PC-9 (cell line): Measurements from ENCODE around the gene ACP3. TPM values are rescaled to one million over a fixed set of nuclear protein-coding genes. Genes with fewer than 3 reads are reported as not detected.

ENCODE experiments used
- BruUV-seq: library from RNA; stranded (reverse); fragments of 400-500 nt; replicated peaks from 2 replicates; lab custom pipeline; 2021; lab: Mats Ljungman, UMichigan
- CTCF ChIA-PET: fragments of 300-600 bp; sonication (Branson Sonifier 250); formaldehyde crosslinking; loops from one replicate; lab custom pipeline; 2022; ENCODE audit warnings: antibody characterized with exemption; lab: Charles Lee
- POLR2A ChIA-PET: fragments of 300-600 bp; sonication (Branson Sonifier 250); formaldehyde crosslinking; loops from one replicate; lab custom pipeline; 2022; ENCODE audit warnings: antibody characterized with exemption; ENCODE audit not compliant: unreplicated experiment; lab: Charles Lee
- DNase-seq, 2 experiments: peaks; one replicate each; pipeline versions ENCODE4 v3.0.0 to v3.0.0-alpha.2; 2015 to 2022; ENCODE audit warnings: mixed read lengths in 1 of 2
- H2AFZ ChIP-seq: fragments of 200-600 bp; sonication (generic); 2 replicates; pipeline ENCODE4 v1.8.1; 2017; ENCODE audit warnings: antibody characterized with exemption
- H3F3A ChIP-seq: fragments of 200-600 bp; sonication (generic); 2 replicates; pipeline ENCODE4 v1.8.1; 2017; ENCODE audit warnings: antibody characterized with exemption, mild to moderate bottlenecking, low read depth; ENCODE audit not compliant: insufficient read depth
- H3K27ac ChIP-seq: fragments of 200-600 bp; sonication (generic); 2 replicates; pipeline ENCODE4 v1.6.1; 2016; ENCODE audit warnings: mixed run types
- H3K27me3 ChIP-seq: fragments of 200-600 bp; sonication (generic); 2 replicates; pipeline ENCODE4 v1.6.1; 2016; ENCODE audit warnings: low read depth, mixed run types; ENCODE audit not compliant: insufficient read depth
- H3K36me3 ChIP-seq: fragments of 200-600 bp; sonication (generic); 2 replicates; pipeline ENCODE4 v1.6.1; 2016; ENCODE audit warnings: low read depth, mixed run types
- H3K4me1 ChIP-seq: fragments of 200-600 bp; sonication (generic); replicated peaks from 2 replicates; pipeline ENCODE4 v1.6.1; 2016; ENCODE audit warnings: mixed run types; ENCODE audit not compliant: insufficient read depth
- H3K4me2 ChIP-seq: fragments of 200-600 bp; sonication (generic); 2 replicates; pipeline ENCODE4 v1.6.1; 2017; ENCODE audit warnings: mixed run types
- H3K4me3 ChIP-seq: fragments of 200-600 bp; sonication (generic); 2 replicates; pipeline ENCODE4 v1.6.1; 2016; ENCODE audit warnings: mixed run types
- H3K79me2 ChIP-seq: fragments of 200-600 bp; sonication (generic); 2 replicates; pipeline ENCODE4 v1.6.1; 2017; ENCODE audit warnings: low read depth, mixed run types
- H3K9me2 ChIP-seq: fragments of 200-600 bp; sonication (generic); 2 replicates; pipeline ENCODE4 v1.8.1; 2017; ENCODE audit warnings: mild to moderate bottlenecking; ENCODE audit not compliant: insufficient read depth
- H3K9me3 ChIP-seq: fragments of 200-600 bp; sonication (generic); 2 replicates; pipeline ENCODE4 v1.8.1; 2016; ENCODE audit warnings: low read depth; ENCODE audit not compliant: insufficient read depth
- H4K20me1 ChIP-seq: fragments of 200-600 bp; sonication (generic); 2 replicates; pipeline ENCODE4 v1.8.1; 2017; ENCODE audit not compliant: insufficient read depth
- CTCF ChIP-seq: fragments of 200-600 bp; sonication (generic); conservative IDR thresholded peaks from 2 replicates; pipeline ENCODE4 v1.6.1; 2017; ENCODE audit warnings: mixed run types, antibody characterized with exemption, mild to moderate bottlenecking, moderate library complexity
- EZH2 ChIP-seq: fragments of 200-600 bp; sonication (generic); IDR thresholded peaks from 2 replicates; pipeline ENCODE4 v1.8.0; 2017; ENCODE audit warnings: antibody characterized with exemption, low read depth
- intact Hi-C: fragments of 100-400 bp; cut with micrococcal nuclease; formaldehyde crosslinking; loops from one replicate; pipeline ENCODE4 v1.10.0; 2022; ENCODE audit not compliant: unreplicated experiment
- total RNA-seq: library from RNA; stranded (reverse); gene quantifications from 2 replicates; pipeline ENCODE4 v1.2.3, GENCODE V29; 2021

Gene ACP3
- total RNA-seq, 1 experiment from 2014 or later = 3.5 TPM

GRCh38 chr3:132332508-132332907 is 15.3 kb downstream of the ACP3 start:
- CTCF ChIA-PET = no interaction called here
- POLR2A ChIA-PET = no interaction called here
- H3K4me2 ChIP-seq = no peak overlapping the region
- peak in 1 of 2 experiments; percentile 69 for DNase-seq
- no peaks in the 10 kb centered on the region for H4K20me1 ChIP-seq
- no TSS peak for BruUV-seq
- no peak overlapping the region for H2AFZ ChIP-seq
- no peaks in the 10 kb centered on the region for H3K27me3 ChIP-seq
- no peak overlapping the region for H3K4me3 ChIP-seq
- H3K9me3 ChIP-seq = no peaks in the 10 kb centered on the region; the same call in 1 of the 2 replicates
- no peaks in the 10 kb centered on the region for H3K36me3 ChIP-seq
- intact Hi-C loops = no loop called here
- H3F3A ChIP-seq = no peaks in the 10 kb centered on the region
- H3K4me1 ChIP-seq = peaks cover 15% of the 10 kb centered on the region; the same call in 1 of the 2 replicates
- no peaks in the 10 kb centered on the region for H3K9me2 ChIP-seq
- no peaks in the 10 kb centered on the region for H3K79me2 ChIP-seq
- no peak overlapping the region for H3K27ac ChIP-seq
- TF ChIP-seq CTCF (no peak), EZH2 (no peak)

GRCh38 chr3:132341746-132342145 is 24.5 kb downstream of the ACP3 start:
- Histone ChIP-seq H3K27ac (no peak overlapping the region), H3K9me2 (no peaks in the 10 kb centered on the region), H3F3A (peaks cover 27% of the 10 kb centered on the region), H3K36me3 (no peaks in the 10 kb centered on the region), H4K20me1 (no peaks in the 10 kb centered on the region), H3K27me3 (no peaks in the 10 kb centered on the region), H3K9me3 (no peaks in the 10 kb centered on the region), H3K4me2 (no peak overlapping the region), H2AFZ (no peak overlapping the region), H3K4me3 (no peak overlapping the region), H3K79me2 (no peaks in the 10 kb centered on the region), H3K4me1 (peaks cover 49% of the 10 kb centered on the region)
- ChIA-PET POLR2A (interaction anchor here (0.6 kb wide), 1 partner anchor 83 kb away, joined by 4 read pairs; no protein-coding TSS in a partner anchor), CTCF (interaction anchor here (0.7 to 1.8 kb wide), 4 partner anchors 24 to 82 kb away, joined by 3 to 6 read pairs (median 3); partner anchors contain the start of gene ACP3)
- intact Hi-C loops = loop anchor here (2.0 to 10.0 kb wide), 4 partner anchors 57 to 337 kb away; no protein-coding TSS in a partner anchor
- no peak for TF ChIP-seq EZH2
- no peak for TF ChIP-seq CTCF
- no peak for DNase-seq
- no TSS peak for BruUV-seq

- H3K9me2 ChIP-seq = no peaks in the 10 kb centered on the region
- no peaks in the 10 kb centered on the region for H3K79me2 ChIP-seq
- H3K27me3 ChIP-seq = no peaks in the 10 kb centered on the region
- TF ChIP-seq EZH2 (no peak), CTCF (no peak)
- H3F3A ChIP-seq = peaks cover 31% of the 10 kb centered on the region
- H3K36me3 ChIP-seq = no peaks in the 10 kb centered on the region
- no peak overlapping the region for H3K27ac ChIP-seq
- BruUV-seq = no TSS peak
- no peak overlapping the region for H3K4me3 ChIP-seq
- intact Hi-C loops = loop anchor here (2.0 to 10.0 kb wide), 4 partner anchors 57 to 337 kb away; no protein-coding TSS in a partner anchor
- H4K20me1 ChIP-seq = no peaks in the 10 kb centered on the region
- H3K4me1 ChIP-seq = peaks cover 49% of the 10 kb centered on the region
- H3K4me2 ChIP-seq = no peak overlapping the region
- POLR2A ChIA-PET = interaction anchor here (0.6 to 1.1 kb wide), 2 partner anchors 25 to 84 kb away, joined by 4 read pairs; partner anchors contain the start of gene ACP3
- H2AFZ ChIP-seq = no peak overlapping the region
- CTCF ChIA-PET = interaction anchor here (0.6 to 1.8 kb wide), 9 partner anchors 21 to 95 kb away, joined by 3 to 36 read pairs (median 5); partner anchors contain the start of gene ACP3
- H3K9me3 ChIP-seq = no peaks in the 10 kb centered on the region
- no peak for DNase-seq
Observed at GRCh38 chr3:132342183-132342582, 25.0 kb downstream of the ACP3 start.
